Calu3 (cell line): ENCODE measurements around the gene SNX13. TPM values are rescaled to one million over a fixed set of nuclear protein-coding genes. Genes with fewer than 3 reads are reported as not detected.

ENCODE experiments used
- BruUV-seq: library from RNA; stranded (reverse); fragments of 400-500 nt; replicated peaks from 2 replicates; lab custom pipeline; 2021; lab: Mats Ljungman, UMichigan
- CTCF ChIA-PET: fragments of 300-600 bp; sonication (Branson Sonifier 250); formaldehyde crosslinking; loops from one replicate; lab custom pipeline; 2022; ENCODE audit warnings: antibody characterized with exemption; lab: Charles Lee
- DNase-seq: peaks from one replicate; pipeline ENCODE4 v3.0.0; 2022
- H3K27ac Mint-ChIP-seq: one replicate; pipeline ENCODE4 v1.8.0; 2022; ENCODE audit warnings: mixed read lengths; ENCODE audit not compliant: unreplicated experiment
- H3K27me3 Mint-ChIP-seq: one replicate; pipeline ENCODE4 v1.8.0; 2022; ENCODE audit warnings: mixed read lengths; ENCODE audit not compliant: unreplicated experiment
- H3K36me3 Mint-ChIP-seq: one replicate; pipeline ENCODE4 v1.8.0; 2022; ENCODE audit warnings: mild to moderate bottlenecking, moderate library complexity, mixed read lengths; ENCODE audit not compliant: insufficient read depth, unreplicated experiment
- H3K4me1 Mint-ChIP-seq: one replicate; pipeline ENCODE4 v1.8.0; 2022; ENCODE audit warnings: mild to moderate bottlenecking, low read depth, mixed read lengths; ENCODE audit not compliant: unreplicated experiment
- H3K4me3 Mint-ChIP-seq: one replicate; pipeline ENCODE4 v1.8.0; 2022; ENCODE audit warnings: mild to moderate bottlenecking, low read depth, moderate library complexity, mixed read lengths; ENCODE audit not compliant: unreplicated experiment
- H3K9me3 Mint-ChIP-seq: one replicate; pipeline ENCODE4 v1.8.0; 2022; ENCODE audit warnings: low read depth, mixed read lengths; ENCODE audit not compliant: unreplicated experiment
- intact Hi-C: fragments of 100-400 bp; cut with micrococcal nuclease; formaldehyde crosslinking; loops from one replicate; pipeline ENCODE4 v1.10.0; 2022; ENCODE audit not compliant: unreplicated experiment
- total RNA-seq: library from RNA; stranded (reverse); gene quantifications from 2 replicates; pipeline ENCODE4 v1.2.3, GENCODE V29; 2022
- TF ChIP-seq, protein P1 (sequence below): fragments of 200-600 bp; IDR thresholded peaks from one replicate; pipeline ENCODE4 v1.8.0; 2022; ENCODE audit warnings: antibody characterized with exemption; ENCODE audit not compliant: unreplicated experiment

SNX13 gene
- total RNA-seq, 1 experiment from 2014 or later, result 71.9 TPM

DNA sequence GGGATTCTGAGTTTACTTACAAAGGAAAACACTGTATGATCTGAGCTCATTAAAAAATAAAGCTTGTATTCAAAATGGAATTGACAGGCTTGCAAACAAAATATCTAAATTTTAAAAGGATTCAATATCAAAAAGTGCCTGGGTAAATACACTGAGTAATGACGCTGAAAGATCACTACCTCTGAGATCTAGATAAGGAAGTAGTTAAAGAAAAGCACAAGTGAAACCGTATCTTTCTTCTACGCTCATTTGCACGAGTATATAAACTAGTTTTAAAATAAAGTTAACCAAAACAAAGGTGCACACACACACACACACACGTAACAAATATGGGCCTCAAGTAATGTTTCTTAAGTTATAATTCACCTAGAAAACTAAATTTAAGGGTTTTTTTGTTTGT lies 93.4 kb downstream of the SNX13 start:
- TF ChIP-seq, protein P1, sequence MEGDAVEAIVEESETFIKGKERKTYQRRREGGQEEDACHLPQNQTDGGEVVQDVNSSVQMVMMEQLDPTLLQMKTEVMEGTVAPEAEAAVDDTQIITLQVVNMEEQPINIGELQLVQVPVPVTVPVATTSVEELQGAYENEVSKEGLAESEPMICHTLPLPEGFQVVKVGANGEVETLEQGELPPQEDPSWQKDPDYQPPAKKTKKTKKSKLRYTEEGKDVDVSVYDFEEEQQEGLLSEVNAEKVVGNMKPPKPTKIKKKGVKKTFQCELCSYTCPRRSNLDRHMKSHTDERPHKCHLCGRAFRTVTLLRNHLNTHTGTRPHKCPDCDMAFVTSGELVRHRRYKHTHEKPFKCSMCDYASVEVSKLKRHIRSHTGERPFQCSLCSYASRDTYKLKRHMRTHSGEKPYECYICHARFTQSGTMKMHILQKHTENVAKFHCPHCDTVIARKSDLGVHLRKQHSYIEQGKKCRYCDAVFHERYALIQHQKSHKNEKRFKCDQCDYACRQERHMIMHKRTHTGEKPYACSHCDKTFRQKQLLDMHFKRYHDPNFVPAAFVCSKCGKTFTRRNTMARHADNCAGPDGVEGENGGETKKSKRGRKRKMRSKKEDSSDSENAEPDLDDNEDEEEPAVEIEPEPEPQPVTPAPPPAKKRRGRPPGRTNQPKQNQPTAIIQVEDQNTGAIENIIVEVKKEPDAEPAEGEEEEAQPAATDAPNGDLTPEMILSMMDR, result no peak
- Mint-ChIP-seq H3K27me3 (no peaks in the 10 kb centered on the region), H3K4me1 (peaks cover 47% of the 10 kb centered on the region), H3K4me3 (no peak overlapping the region), H3K36me3 (peaks cover 8% of the 10 kb centered on the region), H3K27ac (no peak overlapping the region), H3K9me3 (peaks cover under 1% of the 10 kb centered on the region)
- intact Hi-C loops, result no loop called here
- no TSS peak for BruUV-seq
- CTCF ChIA-PET, result no interaction called here
- DNase-seq, result no peak

GRCh38 chr7:17845197-17845547 lies 95.1 kb downstream of the SNX13 start:
- peaks cover 5% of the 10 kb centered on the region for H3K36me3 Mint-ChIP-seq
- no TSS peak for BruUV-seq
- peak overlapping the region; percentile 1 for H3K4me3 Mint-ChIP-seq
- peak overlapping the region; percentile 31 for H3K27ac Mint-ChIP-seq
- TF ChIP-seq, protein P1, result no peak
- no peak for DNase-seq
- CTCF ChIA-PET, result no interaction called here
- H3K4me1 Mint-ChIP-seq, result peaks cover 40% of the 10 kb centered on the region
- peaks cover 6% of the 10 kb centered on the region for H3K9me3 Mint-ChIP-seq
- H3K27me3 Mint-ChIP-seq, result no peaks in the 10 kb centered on the region
- intact Hi-C loops, result no loop called here

DNA sequence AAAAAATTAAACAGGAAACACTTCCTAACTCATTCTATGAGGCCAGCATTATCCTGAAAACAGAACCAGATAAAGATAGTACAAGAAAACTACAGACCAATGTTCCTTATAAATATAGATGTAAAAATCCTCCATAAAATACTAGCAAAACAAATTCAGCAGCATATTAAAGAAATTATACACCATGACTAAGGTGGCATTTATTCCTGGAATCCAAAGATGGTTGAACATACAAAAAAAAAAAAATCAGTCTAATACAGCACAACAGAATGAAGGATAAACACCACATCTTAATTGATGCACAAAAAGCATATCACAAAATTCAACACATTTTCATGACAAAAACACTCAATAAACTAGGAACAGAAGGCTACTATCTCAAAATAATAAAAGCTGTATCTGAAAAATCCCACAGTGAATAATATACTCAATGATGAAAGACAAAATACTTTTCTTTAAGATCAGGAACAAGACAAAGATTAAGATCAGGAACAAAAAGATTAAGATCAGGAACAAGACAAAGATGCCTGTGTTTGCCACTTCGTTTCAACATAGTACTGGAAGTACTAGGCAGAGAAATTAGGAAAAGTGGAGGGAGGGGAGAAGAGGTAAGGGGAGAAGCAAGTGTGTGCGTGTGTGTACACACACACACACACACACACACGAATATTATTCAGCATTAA lies 95.6 kb downstream of the SNX13 start:
- intact Hi-C loops, result no loop called here
- BruUV-seq, result no TSS peak
- peak overlapping the region; percentile 31 for H3K27ac Mint-ChIP-seq

DNA sequence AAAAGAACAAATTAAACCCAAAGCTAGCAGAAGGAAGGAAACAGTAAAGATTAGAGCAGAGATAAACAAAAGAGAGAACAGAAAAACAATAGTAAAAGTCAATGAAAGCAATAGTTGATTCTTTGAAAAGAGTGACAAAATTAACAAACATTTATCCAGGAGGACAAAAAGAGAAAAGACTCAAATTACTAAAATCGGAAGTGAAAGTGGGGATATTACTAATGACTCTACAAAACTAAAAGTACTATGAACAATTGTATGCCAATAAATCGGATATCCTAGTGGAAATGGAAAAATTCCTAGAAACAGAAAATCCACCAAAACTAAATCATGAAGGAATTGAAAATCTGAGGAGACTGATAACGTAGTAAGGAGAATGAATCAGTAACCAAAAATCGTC lies 96.3 kb downstream of the SNX13 start:
- Mint-ChIP-seq H3K4me3 (peak overlapping the region; percentile 0), H3K9me3 (peaks cover 6% of the 10 kb centered on the region), H3K36me3 (peaks cover 15% of the 10 kb centered on the region), H3K4me1 (peaks cover 30% of the 10 kb centered on the region), H3K27ac (peak overlapping the region; percentile 20), H3K27me3 (no peaks in the 10 kb centered on the region)
- no TSS peak for BruUV-seq
- no peak for DNase-seq
- intact Hi-C loops, result no loop called here
- TF ChIP-seq, protein P1, result no peak
- CTCF ChIA-PET, result interaction anchor here (1.2 kb wide), 1 partner anchor 38 kb away, joined by 3 read pairs; no protein-coding TSS in a partner anchor

More for the DNA sequence above, 95.6 kb downstream of the SNX13 start:
- Mint-ChIP-seq H3K9me3 (peaks cover 6% of the 10 kb centered on the region), H3K4me3 (peak overlapping the region; percentile 1), H3K36me3 (peaks cover 9% of the 10 kb centered on the region), H3K4me1 (peaks cover 37% of the 10 kb centered on the region), H3K27me3 (no peaks in the 10 kb centered on the region)
- CTCF ChIA-PET, result interaction anchor here (1.2 kb wide), 1 partner anchor 37 kb away, joined by 3 read pairs; no protein-coding TSS in a partner anchor
- TF ChIP-seq, protein P1, result no peak
- DNase-seq, result peak; percentile 20
